Measurements from ENCODE around the gene TRIM10.

- TF ChIP-seq EZH2 (IDR thresholded peaks at IDR 0.05; ENCODE audit: borderline replicate concordance, insufficient read depth, low read depth, low read length, poor library complexity, severe bottlenecking) (no peak), CTCF (IDR thresholded peaks at IDR 0.05) (no peak)
Measured at GRCh38 chr6:30103872-30104179, 57.2 kb downstream of the TRIM10 start.

All from B cell (primary cell).